GM21526 (cell line): ENCODE data around the gene ROR2.
A peak's percentile ranks its signal among the peaks of the same experiment; 100 is the strongest.
"Not testable (repeated sequence)": the region's sequence is repeated elsewhere in the genome, so short reads cannot be mapped to it uniquely, and the experiment has no call there.

Experiments
- ATAC-seq: cut with Tn5 transposase; IDR thresholded peaks from one replicate; pipeline ENCODE4 v1.9.1; 2021; ENCODE audit warnings: moderate library complexity; ENCODE audit not compliant: unreplicated experiment, low FRiP score

ROR2 gene

GRCh38 chr9:91949946-91950664 is at the start of gene ROR2:
Gene ROR2, minus strand, starts transcription at chr9:91950228.
- peak; percentile 78 for ATAC-seq

- ATAC-seq, result no peak
Observed at GRCh38 chr9:91995000-91995655, 45.1 kb upstream of the ROR2 start.

GRCh38 chr9:91994422-91994821 is 44.4 kb upstream of the ROR2 start:
- ATAC-seq, result no peak

GRCh38 chr9:91992461-91993041 is 42.5 kb upstream of the ROR2 start:
- ATAC-seq, result no peak

GRCh38 chr9:91991721-91992341 is 41.8 kb upstream of the ROR2 start:
- ATAC-seq, result no peak

- no peak for ATAC-seq
Observed at GRCh38 chr9:91986248-91986647, 36.2 kb upstream of the ROR2 start.

GRCh38 chr9:91985692-91986091 is 35.7 kb upstream of the ROR2 start:
- ATAC-seq, result no peak

GRCh38 chr9:91978740-91979414 is 28.8 kb upstream of the ROR2 start:
- no peak for ATAC-seq

- not testable (repeated sequence) for ATAC-seq
Observed at GRCh38 chr9:91975254-91975653, 25.2 kb upstream of the ROR2 start.

GRCh38 chr9:91972711-91973110 is 22.7 kb upstream of the ROR2 start:
- no peak for ATAC-seq

GRCh38 chr9:91972076-91972626 is 22.1 kb upstream of the ROR2 start:
- no peak for ATAC-seq

- ATAC-seq, result no peak
Observed at GRCh38 chr9:91967259-91967658, 17.2 kb upstream of the ROR2 start.

- no peak for ATAC-seq
Observed at GRCh38 chr9:91966503-91966902, 16.5 kb upstream of the ROR2 start.

- ATAC-seq, result no peak
Observed at GRCh38 chr9:91963711-91964240, 13.7 kb upstream of the ROR2 start.

- no peak for ATAC-seq
Observed at GRCh38 chr9:91960367-91960766, 10.3 kb upstream of the ROR2 start.

GRCh38 chr9:91958174-91958573 is 8.1 kb upstream of the ROR2 start:
- ATAC-seq, result no peak

- no peak for ATAC-seq
Observed at GRCh38 chr9:91954841-91955471, 4.9 kb upstream of the ROR2 start.

GRCh38 chr9:91953718-91954117 is 3.7 kb upstream of the ROR2 start:
- ATAC-seq, result no peak

GRCh38 chr9:91951944-91952520 is 2.0 kb upstream of the ROR2 start:
- no peak for ATAC-seq
